ENCODE measurements around the gene TMEM132A. TPM values are rescaled to one million over a fixed set of nuclear protein-coding genes. Genes with fewer than 3 reads are reported as not detected.

Gene TMEM132A
- total RNA-seq, 1 experiment from 2014 or later: 154 TPM

DNA sequence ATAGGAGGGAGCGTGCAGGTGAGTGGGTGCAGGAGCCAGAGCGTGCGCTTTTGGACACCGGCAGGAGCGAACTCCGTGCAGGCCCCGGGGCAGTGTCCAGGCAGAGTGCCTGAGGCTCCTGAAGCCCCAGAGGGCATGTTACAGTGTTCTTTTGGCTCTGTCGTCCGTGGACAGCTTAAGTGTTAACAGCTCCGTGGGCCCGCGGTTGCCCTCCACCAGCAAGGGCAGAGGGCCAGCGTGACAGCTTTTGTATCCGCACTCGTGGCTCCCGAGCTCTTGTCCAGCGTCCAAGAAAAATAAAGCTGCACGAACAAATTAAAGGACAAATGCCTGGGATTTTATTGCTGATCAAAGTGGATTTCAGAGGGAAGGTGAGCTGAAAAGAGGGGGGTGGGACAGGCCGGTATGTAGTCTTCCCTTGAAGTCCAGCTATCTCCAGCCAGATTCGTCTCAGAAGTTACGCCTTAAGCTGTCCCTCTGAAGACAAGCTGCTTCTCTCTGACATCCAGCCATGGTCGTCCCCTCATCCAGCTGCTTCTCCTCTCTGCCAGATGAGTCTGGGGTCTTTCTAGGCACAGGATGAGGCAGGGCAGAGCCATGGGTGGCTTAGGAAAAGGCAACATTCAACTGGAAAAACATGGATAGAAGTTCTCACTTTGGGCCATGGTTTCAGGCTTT, 11.3 kb upstream of the TMEM132A start:
- POLR2A ChIA-PET: no interaction called here
- Histone ChIP-seq H3K4me1 (ENCODE audit: control insufficient read depth, insufficient read depth, low read length) (peaks cover 15% of the 10 kb centered on the region), H3K27me3 (ENCODE audit: control insufficient read depth, insufficient read depth, low read length) (0 out of 2 replicates have a peak, but pooled peaks cover 3% of the 10 kb centered on the region), H3K27ac (ENCODE audit: low read length) (peak overlapping the region; percentile 97), H3K36me3 (ENCODE audit: control insufficient read depth, insufficient read depth, low read length) (no peaks in the 10 kb centered on the region), H3K4me3 (ENCODE audit: low read depth in 2 of 2, low read length in 2 of 2) (peak overlapping the region; percentile 69 to 79; a peak in 3 of 4 replicates), H3K9me3 (ENCODE audit: control insufficient read depth, insufficient read depth, low read depth, low read length) (no peaks in the 10 kb centered on the region)
- CTCF ChIA-PET: no interaction called here
- no peak for ATAC-seq
- intact Hi-C loops (cut with micrococcal nuclease; ENCODE audit: unreplicated experiment): no loop called here
- DNase-seq (ENCODE audit: low read depth, low spot score): no peak
- BruUV-seq (replicated peaks): no TSS peak
- TF ChIP-seq SIN3A (IDR thresholded peaks at IDR 0.05; ENCODE audit: borderline replicate concordance, insufficient read depth, low read depth, low read length) (no peak), POLR2AphosphoS5 (IDR thresholded peaks at IDR 0.05; ENCODE audit: low read depth, low read length) (no peak)
- TF ChIP-seq, protein P1, sequence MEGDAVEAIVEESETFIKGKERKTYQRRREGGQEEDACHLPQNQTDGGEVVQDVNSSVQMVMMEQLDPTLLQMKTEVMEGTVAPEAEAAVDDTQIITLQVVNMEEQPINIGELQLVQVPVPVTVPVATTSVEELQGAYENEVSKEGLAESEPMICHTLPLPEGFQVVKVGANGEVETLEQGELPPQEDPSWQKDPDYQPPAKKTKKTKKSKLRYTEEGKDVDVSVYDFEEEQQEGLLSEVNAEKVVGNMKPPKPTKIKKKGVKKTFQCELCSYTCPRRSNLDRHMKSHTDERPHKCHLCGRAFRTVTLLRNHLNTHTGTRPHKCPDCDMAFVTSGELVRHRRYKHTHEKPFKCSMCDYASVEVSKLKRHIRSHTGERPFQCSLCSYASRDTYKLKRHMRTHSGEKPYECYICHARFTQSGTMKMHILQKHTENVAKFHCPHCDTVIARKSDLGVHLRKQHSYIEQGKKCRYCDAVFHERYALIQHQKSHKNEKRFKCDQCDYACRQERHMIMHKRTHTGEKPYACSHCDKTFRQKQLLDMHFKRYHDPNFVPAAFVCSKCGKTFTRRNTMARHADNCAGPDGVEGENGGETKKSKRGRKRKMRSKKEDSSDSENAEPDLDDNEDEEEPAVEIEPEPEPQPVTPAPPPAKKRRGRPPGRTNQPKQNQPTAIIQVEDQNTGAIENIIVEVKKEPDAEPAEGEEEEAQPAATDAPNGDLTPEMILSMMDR (IDR thresholded peaks at IDR 0.05): no peak
- TF ChIP-seq, protein P2, sequence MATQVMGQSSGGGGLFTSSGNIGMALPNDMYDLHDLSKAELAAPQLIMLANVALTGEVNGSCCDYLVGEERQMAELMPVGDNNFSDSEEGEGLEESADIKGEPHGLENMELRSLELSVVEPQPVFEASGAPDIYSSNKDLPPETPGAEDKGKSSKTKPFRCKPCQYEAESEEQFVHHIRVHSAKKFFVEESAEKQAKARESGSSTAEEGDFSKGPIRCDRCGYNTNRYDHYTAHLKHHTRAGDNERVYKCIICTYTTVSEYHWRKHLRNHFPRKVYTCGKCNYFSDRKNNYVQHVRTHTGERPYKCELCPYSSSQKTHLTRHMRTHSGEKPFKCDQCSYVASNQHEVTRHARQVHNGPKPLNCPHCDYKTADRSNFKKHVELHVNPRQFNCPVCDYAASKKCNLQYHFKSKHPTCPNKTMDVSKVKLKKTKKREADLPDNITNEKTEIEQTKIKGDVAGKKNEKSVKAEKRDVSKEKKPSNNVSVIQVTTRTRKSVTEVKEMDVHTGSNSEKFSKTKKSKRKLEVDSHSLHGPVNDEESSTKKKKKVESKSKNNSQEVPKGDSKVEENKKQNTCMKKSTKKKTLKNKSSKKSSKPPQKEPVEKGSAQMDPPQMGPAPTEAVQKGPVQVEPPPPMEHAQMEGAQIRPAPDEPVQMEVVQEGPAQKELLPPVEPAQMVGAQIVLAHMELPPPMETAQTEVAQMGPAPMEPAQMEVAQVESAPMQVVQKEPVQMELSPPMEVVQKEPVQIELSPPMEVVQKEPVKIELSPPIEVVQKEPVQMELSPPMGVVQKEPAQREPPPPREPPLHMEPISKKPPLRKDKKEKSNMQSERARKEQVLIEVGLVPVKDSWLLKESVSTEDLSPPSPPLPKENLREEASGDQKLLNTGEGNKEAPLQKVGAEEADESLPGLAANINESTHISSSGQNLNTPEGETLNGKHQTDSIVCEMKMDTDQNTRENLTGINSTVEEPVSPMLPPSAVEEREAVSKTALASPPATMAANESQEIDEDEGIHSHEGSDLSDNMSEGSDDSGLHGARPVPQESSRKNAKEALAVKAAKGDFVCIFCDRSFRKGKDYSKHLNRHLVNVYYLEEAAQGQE (IDR thresholded peaks at IDR 0.05; ENCODE audit: insufficient read depth in 1 of 2, low read depth in 2 of 2, low read length in 1 of 2): no peak
- in situ Hi-C loops (cut with HindIII; ENCODE audit: low pct_unique_long_range_greater_than_20kb, low sequenced_read_pairs): no loop called here

DNA sequence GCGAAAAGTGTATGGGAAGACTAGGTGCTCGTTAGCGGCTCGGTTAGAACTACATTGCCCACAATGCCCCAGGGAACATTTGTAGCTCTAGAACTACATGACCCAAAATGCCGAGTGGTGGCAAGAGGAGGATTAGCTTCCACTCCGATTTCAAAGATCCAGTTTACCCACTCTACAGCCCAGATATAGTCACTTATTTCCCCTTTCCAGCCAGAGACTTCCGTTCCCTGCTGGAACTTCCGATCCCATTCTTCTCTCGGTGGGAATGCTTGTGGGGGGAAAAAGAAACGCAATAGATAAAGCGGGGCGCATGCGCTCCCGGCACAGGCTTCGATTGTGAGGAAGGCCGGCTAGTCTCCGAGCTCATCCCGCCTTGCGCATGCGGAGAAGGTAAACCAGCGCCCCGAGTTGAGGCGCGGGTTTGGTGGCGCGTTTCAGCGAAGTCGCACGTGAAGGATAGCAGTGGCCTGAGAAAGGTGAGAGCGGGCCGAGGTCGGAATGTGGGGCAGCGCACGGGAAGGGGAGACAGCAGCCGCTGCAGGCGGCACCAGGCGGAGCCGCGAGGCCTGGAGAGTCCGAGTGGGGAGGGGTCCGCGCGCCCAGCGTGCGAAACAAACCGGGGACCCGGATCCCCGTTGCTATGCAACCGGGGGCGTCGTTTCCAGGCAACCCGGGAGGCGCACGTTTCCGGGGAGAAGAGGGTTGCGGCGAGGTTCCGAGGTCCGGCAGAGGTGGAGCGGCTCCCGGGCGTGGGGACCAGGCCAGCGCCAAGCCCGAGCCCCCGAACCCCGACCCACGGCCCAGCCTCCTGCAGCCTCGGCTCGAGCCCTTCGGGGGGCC, 10.2 kb upstream of the TMEM132A start, which contains the start of gene TMEM109:
TMEM109 (plus strand) TSS at position 366 of the 840 bp plus-strand sequence. CDS start 5,536 bp downstream, outside the sequence.
- Histone ChIP-seq H3K27ac (ENCODE audit: low read length) (peak within 1 kb of the TSS; percentile 97), H3K4me1 (ENCODE audit: control insufficient read depth, insufficient read depth, low read length) (peaks cover 15% of the 10 kb centered on the region), H3K36me3 (ENCODE audit: control insufficient read depth, insufficient read depth, low read length) (no peaks in the 10 kb centered on the region), H3K4me3 (ENCODE audit: low read depth in 2 of 2, low read length in 2 of 2) (peak within 1 kb of the TSS; percentile 69 to 79), H3K9me3 (ENCODE audit: control insufficient read depth, insufficient read depth, low read depth, low read length) (no peaks in the 10 kb centered on the region), H3K27me3 (ENCODE audit: control insufficient read depth, insufficient read depth, low read length) (0 out of 2 replicates have a peak, but pooled peaks cover 3% of the 10 kb centered on the region)
- ChIA-PET POLR2A (no interaction called here), CTCF (interaction anchor here (0.6 kb wide), 2 partner anchors 14 to 234 kb away, joined by 3 read pairs; no protein-coding TSS in a partner anchor)
- in situ Hi-C loops (cut with HindIII; ENCODE audit: low pct_unique_long_range_greater_than_20kb, low sequenced_read_pairs): no loop called here
- BruUV-seq (replicated peaks): TSS peak; percentile 79
- TF ChIP-seq, protein P2 (IDR thresholded peaks at IDR 0.05; ENCODE audit: insufficient read depth in 1 of 2, low read depth in 2 of 2, low read length in 1 of 2): no peak
- TF ChIP-seq, protein P1 (IDR thresholded peaks at IDR 0.05): no peak
- TF ChIP-seq SIN3A (IDR thresholded peaks at IDR 0.05; ENCODE audit: borderline replicate concordance, insufficient read depth, low read depth, low read length) (peak; percentile 78; the same call in 1 of the 2 replicates), TCF7L2 (IDR thresholded peaks at IDR 0.05; ENCODE audit: low read depth, low read length) (no peak), POLR2AphosphoS5 (IDR thresholded peaks at IDR 0.05; ENCODE audit: low read depth, low read length) (peak; percentile 48; the same call in 1 of the 2 replicates)
- intact Hi-C loops (cut with micrococcal nuclease; ENCODE audit: unreplicated experiment): no loop called here
- DNase-seq (ENCODE audit: low read depth, low spot score) (peak; percentile 79), ATAC-seq (peak; percentile 90)

All from Panc1 (cell line).